H9 (cell line): ENCODE data around the gene SYK. TPM values are rescaled to one million over a fixed set of nuclear protein-coding genes. Genes with fewer than 3 reads are reported as not detected.

Source experiments
- DNase-seq: peaks from one replicate; pipeline ENCODE4 v3.0.0-alpha.2; 2017
- H2AFZ ChIP-seq: one replicate; pipeline ENCODE4 v1.6.1; 2013; ENCODE audit warnings: mild to moderate bottlenecking, low read length, control low read depth, moderate library complexity
- H2AK5ac ChIP-seq: 2 replicates; pipeline ENCODE4 v1.6.1; 2013; ENCODE audit warnings: low read length, control low read depth, mixed read lengths; ENCODE audit not compliant: insufficient read length
- H2BK120ac ChIP-seq: one replicate; pipeline ENCODE4 v1.6.1; 2013; ENCODE audit warnings: low read depth, mild to moderate bottlenecking, low read length, control low read depth, inconsistent platforms; ENCODE audit not compliant: poor library complexity, severe bottlenecking
- H2BK12ac ChIP-seq: 2 replicates; pipeline ENCODE4 v1.6.1; 2013; ENCODE audit warnings: low read length, control low read depth, mixed read lengths, low read depth; ENCODE audit not compliant: insufficient read length
- H2BK15ac ChIP-seq: 2 replicates; pipeline ENCODE4 v1.6.1; 2013; ENCODE audit warnings: low read depth, low read length, control low read depth
- H2BK20ac ChIP-seq: one replicate; pipeline ENCODE4 v1.6.1; 2013; ENCODE audit warnings: low read depth, mild to moderate bottlenecking, low read length, control low read depth, inconsistent platforms; ENCODE audit not compliant: poor library complexity, severe bottlenecking
- H2BK5ac ChIP-seq: 2 replicates; pipeline ENCODE4 v1.6.1; 2013; ENCODE audit warnings: low read length, control low read depth, mixed read lengths; ENCODE audit not compliant: insufficient read length
- H3K14ac ChIP-seq: 2 replicates; pipeline ENCODE4 v1.6.1; 2013; ENCODE audit warnings: low read length, control low read depth; ENCODE audit not compliant: insufficient read depth
- H3K18ac ChIP-seq: 2 replicates; pipeline ENCODE4 v1.6.1; 2013; ENCODE audit warnings: low read depth, mild to moderate bottlenecking, mixed read lengths, low read length, control low read depth; ENCODE audit not compliant: insufficient read length
- H3K23ac ChIP-seq: 2 replicates; pipeline ENCODE4 v1.6.1; 2013; ENCODE audit warnings: low read length, control low read depth, mixed read lengths, low read depth; ENCODE audit not compliant: insufficient read length
- H3K23me2 ChIP-seq: 2 replicates; pipeline ENCODE4 v1.6.1; 2013; ENCODE audit warnings: low read depth, mild to moderate bottlenecking, mixed read lengths, low read length, control low read depth; ENCODE audit not compliant: insufficient read length, poor library complexity, severe bottlenecking
- H3K27ac ChIP-seq: 2 replicates; pipeline ENCODE4 v1.5.1; 2013; ENCODE audit warnings: low read length, control low read depth, mixed read lengths, low read depth; ENCODE audit not compliant: insufficient read length
- H3K27me3 ChIP-seq: 2 replicates; pipeline ENCODE4 v1.6.1; 2013; ENCODE audit warnings: low read length, control low read depth, inconsistent platforms; ENCODE audit not compliant: insufficient read depth
- H3K4ac ChIP-seq: 2 replicates; pipeline ENCODE4 v1.6.1; 2013; ENCODE audit warnings: low read depth, mild to moderate bottlenecking, control low read depth, inconsistent platforms, low read length, moderate library complexity
- H3K4me1 ChIP-seq: 2 replicates; pipeline ENCODE4 v1.6.1; 2013; ENCODE audit warnings: low read length, control low read depth, inconsistent platforms; ENCODE audit not compliant: insufficient read depth
- H3K4me2 ChIP-seq: 2 replicates; pipeline ENCODE4 v1.6.1; 2013; ENCODE audit warnings: low read length, control low read depth, mixed read lengths; ENCODE audit not compliant: insufficient read length, insufficient read depth
- H3K56ac ChIP-seq: 2 replicates; pipeline ENCODE4 v1.6.1; 2013; ENCODE audit warnings: low read depth, mild to moderate bottlenecking, mixed read lengths, low read length, control low read depth; ENCODE audit not compliant: insufficient read length
- H3K79me1 ChIP-seq: 2 replicates; pipeline ENCODE4 v1.6.1; 2013; ENCODE audit warnings: low read depth, mild to moderate bottlenecking, moderate library complexity, low read length, control low read depth, inconsistent platforms; ENCODE audit not compliant: insufficient read depth, poor library complexity, severe bottlenecking
- H3K79me2 ChIP-seq: 2 replicates; pipeline ENCODE4 v1.6.1; 2013; ENCODE audit warnings: low read length, control low read depth, inconsistent platforms; ENCODE audit not compliant: insufficient read depth
- H3K9ac ChIP-seq: 2 replicates; pipeline ENCODE4 v1.6.1; 2013; ENCODE audit warnings: low read length, control low read depth, mixed read lengths; ENCODE audit not compliant: insufficient read length; ENCODE audit errors: extremely low read depth
- H3K9me3 ChIP-seq: one replicate; pipeline ENCODE4 v1.6.1; 2013; ENCODE audit warnings: low read depth, low read length, inconsistent platforms; ENCODE audit not compliant: control insufficient read depth
- H3T11ph ChIP-seq: one replicate; pipeline ENCODE4 v1.6.1; 2013; ENCODE audit warnings: mild to moderate bottlenecking, low read length, control low read depth, inconsistent platforms
- H4K20me1 ChIP-seq: one replicate; pipeline ENCODE4 v1.6.1; 2013; ENCODE audit not compliant: control insufficient read depth, insufficient read length, insufficient read depth
- H4K5ac ChIP-seq: 2 replicates; pipeline ENCODE4 v1.6.1; 2013; ENCODE audit warnings: low read depth, mild to moderate bottlenecking, mixed read lengths, low read length, control low read depth; ENCODE audit not compliant: insufficient read length
- H4K8ac ChIP-seq: replicated peaks from 2 replicates; pipeline ENCODE4 v1.6.1; 2013; ENCODE audit warnings: low read length, control low read depth, mixed read lengths, low read depth; ENCODE audit not compliant: insufficient read length
- H4K91ac ChIP-seq: 2 replicates; pipeline ENCODE4 v1.6.1; 2013; ENCODE audit warnings: low read depth, mild to moderate bottlenecking, moderate library complexity, mixed read lengths, low read length, control low read depth; ENCODE audit not compliant: insufficient read length
- H3K27ac Mint-ChIP-seq, 3 experiments: 2 replicates in 2 of 3; 3 replicates in 1 of 3; pipeline ENCODE4 v1.8.0; 2020 to 2021; ENCODE audit warnings: mixed read lengths in 3 of 3, mild to moderate bottlenecking in 1 of 3, moderate library complexity in 1 of 3
- H3K27me3 Mint-ChIP-seq: 2 replicates; pipeline ENCODE4 v1.8.0; 2021; ENCODE audit warnings: low read depth, mild to moderate bottlenecking, moderate library complexity, mixed read lengths
- H3K36me3 Mint-ChIP-seq, 3 experiments: 2 replicates in 2 of 3; 3 replicates in 1 of 3; pipeline ENCODE4 v1.8.0; 2020 to 2021; ENCODE audit warnings: low read depth in 3 of 3, mixed read lengths in 3 of 3; ENCODE audit not compliant: insufficient read depth in 1 of 3
- H3K4me1 Mint-ChIP-seq, 2 experiments: 2 replicates each; pipeline ENCODE4 v1.8.0; 2020; ENCODE audit warnings: mixed read lengths in 2 of 2
- H3K4me3 Mint-ChIP-seq, 2 experiments: 2 replicates in 1 of 2; 3 replicates in 1 of 2; pipeline ENCODE4 v1.8.0; 2020 to 2021; ENCODE audit warnings: mild to moderate bottlenecking in 2 of 2, mixed read lengths in 2 of 2, moderate library complexity in 1 of 2
- H3K9me3 Mint-ChIP-seq, 2 experiments: 2 replicates in 1 of 2; 3 replicates in 1 of 2; pipeline ENCODE4 v1.8.0; 2020; ENCODE audit warnings: mild to moderate bottlenecking in 2 of 2, mixed read lengths in 2 of 2, moderate library complexity in 1 of 2
- WGBS: extraction: QIAGEN DNeasy Blood & Tissue Kit; methylation state at CpG from one replicate; pipeline ENCODE4 v1.1.7; 2013; ENCODE audit warnings: missing lambda C conversion rate, low lambda C conversion rate, mixed read lengths; ENCODE audit not compliant: insufficient read length; ENCODE audit errors: extremely low coverage; 5-methylcytosine and 5-hydroxymethylcytosine counted together
- total RNA-seq: library from RNA; stranded (reverse); gene quantifications from 2 replicates; pipeline ENCODE4 v1.2.1, GENCODE V29; 2021
- TF ChIP-seq, protein P1 (sequence below): fragments of 200-600 bp; sonication (generic); conservative IDR thresholded peaks from 3 replicates; pipeline ENCODE4 v1.8.0; 2021; ENCODE audit warnings: antibody characterized with exemption, mild to moderate bottlenecking

Gene SYK
- total RNA-seq, 1 experiment from 2014 or later, result 7.9 TPM

DNA sequence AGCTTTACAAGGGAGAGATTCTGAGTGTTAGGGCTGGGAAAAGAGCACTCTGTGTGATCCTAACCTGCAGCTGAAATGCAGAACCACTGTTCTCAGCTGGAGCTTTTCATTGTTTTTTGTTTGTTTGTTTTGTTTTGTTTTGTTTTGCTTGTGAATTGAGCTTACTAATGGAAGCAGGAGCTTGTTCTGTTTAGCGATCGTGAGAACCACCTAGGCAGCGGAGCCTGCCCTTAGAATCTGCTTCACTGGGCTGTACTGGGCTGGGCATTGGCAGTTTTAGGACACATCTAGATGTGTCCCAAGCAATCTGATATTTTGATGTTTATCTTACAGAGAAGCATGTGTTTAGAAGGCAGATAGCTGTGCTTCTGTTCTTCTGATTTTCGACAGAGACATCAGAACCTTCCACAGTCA is 14.3 kb downstream of the SYK start:
- Histone ChIP-seq H3K27me3 (peaks cover 3% of the 10 kb centered on the region; the same call in 1 of the 2 replicates), H2AK5ac (no peak overlapping the region), H3K79me2 (no peaks in the 10 kb centered on the region), H4K91ac (no peak overlapping the region), H3K4me1 (no peaks in the 10 kb centered on the region), H2BK12ac (no peak overlapping the region), H4K8ac (no peak overlapping the region), H2BK15ac (no peak overlapping the region), H2BK20ac (no peak overlapping the region), H4K20me1 (no peaks in the 10 kb centered on the region), H3K79me1 (no peaks in the 10 kb centered on the region), H3K27ac (no peak overlapping the region), H3K56ac (no peak overlapping the region), H3T11ph (no peak overlapping the region), H2AFZ (no peak overlapping the region), H3K23me2 (no peaks in the 10 kb centered on the region), H3K9ac (no peak overlapping the region), H3K23ac (no peak overlapping the region), H3K4me2 (no peak overlapping the region), H4K5ac (no peak overlapping the region), H3K4ac (no peak overlapping the region), H2BK5ac (no peak overlapping the region), H3K14ac (no peak overlapping the region), H3K18ac (no peak overlapping the region), H3K9me3 (no peaks in the 10 kb centered on the region), H2BK120ac (no peak overlapping the region)
- Mint-ChIP-seq H3K27me3 (peaks cover 36% of the 10 kb centered on the region), H3K36me3 (peaks cover 2 to 16% (median 11%) of the 10 kb centered on the region in 3 experiments; a peak in 4 of 7 replicates), H3K4me1 (peaks cover 15 to 18% of the 10 kb centered on the region in 2 experiments), H3K4me3 (no peak overlapping the region), H3K9me3 (peaks cover 0 to 15% of the 10 kb centered on the region in 2 experiments; a peak in 4 of 5 replicates), H3K27ac (no peak overlapping the region)
- DNase-seq, result no peak
- TF ChIP-seq, protein P1, sequence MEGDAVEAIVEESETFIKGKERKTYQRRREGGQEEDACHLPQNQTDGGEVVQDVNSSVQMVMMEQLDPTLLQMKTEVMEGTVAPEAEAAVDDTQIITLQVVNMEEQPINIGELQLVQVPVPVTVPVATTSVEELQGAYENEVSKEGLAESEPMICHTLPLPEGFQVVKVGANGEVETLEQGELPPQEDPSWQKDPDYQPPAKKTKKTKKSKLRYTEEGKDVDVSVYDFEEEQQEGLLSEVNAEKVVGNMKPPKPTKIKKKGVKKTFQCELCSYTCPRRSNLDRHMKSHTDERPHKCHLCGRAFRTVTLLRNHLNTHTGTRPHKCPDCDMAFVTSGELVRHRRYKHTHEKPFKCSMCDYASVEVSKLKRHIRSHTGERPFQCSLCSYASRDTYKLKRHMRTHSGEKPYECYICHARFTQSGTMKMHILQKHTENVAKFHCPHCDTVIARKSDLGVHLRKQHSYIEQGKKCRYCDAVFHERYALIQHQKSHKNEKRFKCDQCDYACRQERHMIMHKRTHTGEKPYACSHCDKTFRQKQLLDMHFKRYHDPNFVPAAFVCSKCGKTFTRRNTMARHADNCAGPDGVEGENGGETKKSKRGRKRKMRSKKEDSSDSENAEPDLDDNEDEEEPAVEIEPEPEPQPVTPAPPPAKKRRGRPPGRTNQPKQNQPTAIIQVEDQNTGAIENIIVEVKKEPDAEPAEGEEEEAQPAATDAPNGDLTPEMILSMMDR, result no peak
- no CpG with 5 or more reads among the region's 4 CpGs for WGBS
